HL-60 (cell line): ENCODE data around the gene PDE6C.

Experiments used
- DNase-seq, 2 experiments: peaks; one replicate each; pipeline ENCODE4 v3.0.0-alpha.2; 2010 to 2020; ENCODE audit warnings: low read depth in 1 of 2, low spot score in 1 of 2
- H3K27ac ChIP-seq: fragments of 250-450 bp; sonication (Bioruptor Pico); replicated peaks from 2 replicates; pipeline ENCODE4 v1.5.1; 2020; ENCODE audit warnings: mild to moderate bottlenecking, moderate library complexity
- H3K27me3 ChIP-seq: fragments of 250-450 bp; sonication (Bioruptor Pico); 2 replicates; pipeline ENCODE4 v1.5.1; 2021; ENCODE audit warnings: mild to moderate bottlenecking, moderate library complexity; ENCODE audit not compliant: insufficient read depth, poor library complexity, severe bottlenecking
- H3K4me3 ChIP-seq: replicated peaks from 2 replicates; pipeline ENCODE4 v1.5.1; 2011; ENCODE audit warnings: mild to moderate bottlenecking, control low read depth, low read length; ENCODE audit not compliant: insufficient read depth
- CTCF ChIP-seq: IDR thresholded peaks from one replicate; pipeline ENCODE4 v1.5.1; 2011; ENCODE audit warnings: low read length, control low read depth, inconsistent platforms; ENCODE audit not compliant: insufficient read depth
- GABPA ChIP-seq: IDR thresholded peaks from 2 replicates; pipeline ENCODE4 v1.6.1; 2012; ENCODE audit warnings: low read depth
- POLR2AphosphoS5 ChIP-seq: IDR thresholded peaks from 2 replicates; pipeline ENCODE4 v1.6.1; 2012; ENCODE audit warnings: low read depth
- REST ChIP-seq: IDR thresholded peaks from 2 replicates; pipeline ENCODE4 v1.6.1; 2012; ENCODE audit warnings: low read depth; ENCODE audit not compliant: insufficient replicate concordance
- SPI1 ChIP-seq: IDR thresholded peaks from 2 replicates; pipeline ENCODE4 v1.6.1; 2012; ENCODE audit warnings: low read depth, mild to moderate bottlenecking, borderline replicate concordance

PDE6C gene

GRCh38 chr10:93573051-93573909 is 39.1 kb upstream of the PDE6C start:
- no peak for TF ChIP-seq CTCF
- peak; percentile 61; the same call in 1 of the 2 replicates for TF ChIP-seq POLR2AphosphoS5
- TF ChIP-seq REST: no peak
- TF ChIP-seq SPI1: peak; percentile 80
- TF ChIP-seq GABPA: 0 out of 2 replicates have a peak, but pooled peaks have one; percentile 1
- DNase-seq: peak; percentile 78 to 88
- Histone ChIP-seq H3K27me3 (no peaks in the 10 kb centered on the region), H3K27ac (peak overlapping the region; percentile 70), H3K4me3 (no peak overlapping the region)

GRCh38 chr10:93573924-93574323 is 38.4 kb upstream of the PDE6C start:
- no peak overlapping the region for H3K4me3 ChIP-seq
- no peaks in the 10 kb centered on the region for H3K27me3 ChIP-seq
- no peak for DNase-seq
- TF ChIP-seq GABPA (no peak), POLR2AphosphoS5 (no peak), CTCF (no peak), SPI1 (no peak), REST (no peak)
- H3K27ac ChIP-seq: peak overlapping the region; percentile 70

GRCh38 chr10:93576888-93577287 is 35.4 kb upstream of the PDE6C start:
- TF ChIP-seq REST (no peak), GABPA (no peak), CTCF (no peak), SPI1 (no peak), POLR2AphosphoS5 (no peak)
- no peak overlapping the region for H3K27ac ChIP-seq
- DNase-seq: no peak
- no peaks in the 10 kb centered on the region for H3K27me3 ChIP-seq
- H3K4me3 ChIP-seq: no peak overlapping the region
